Measurements from ENCODE around the gene ATR. TPM values are rescaled to one million over a fixed set of nuclear protein-coding genes. Genes with fewer than 3 reads are reported as not detected.
"Not testable (repeated sequence)": the region's sequence is repeated elsewhere in the genome, so short reads cannot be mapped to it uniquely, and the experiment has no call there.

Gene ATR
- total RNA-seq, 1 experiment from 2014 or later, result 24.7 TPM

DNA sequence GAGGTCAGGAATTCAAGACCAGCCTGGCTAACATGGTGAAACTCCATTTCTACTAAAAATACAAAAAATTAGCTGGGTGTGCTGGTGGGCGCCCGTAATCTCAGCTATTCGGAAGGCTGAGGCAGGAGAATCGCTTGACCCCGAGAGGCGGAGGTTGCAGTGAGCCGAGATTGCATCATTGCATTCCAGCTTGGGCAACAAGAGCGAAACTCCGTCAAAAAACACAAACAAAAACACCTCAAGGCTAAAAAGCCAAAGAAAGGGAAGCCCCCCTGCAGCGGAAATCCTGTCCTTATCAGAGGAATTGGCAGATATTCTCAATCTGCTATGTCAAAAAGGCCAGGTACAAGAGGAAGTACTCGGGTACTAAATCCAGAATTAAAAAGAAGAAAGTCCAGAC, 2.5 kb upstream of the ATR start:
- POLR2A ChIA-PET; H3K4me2 ChIP-seq (ENCODE audit: low read length); H3K36me3 ChIP-seq (ENCODE audit: control insufficient read depth in 1 of 2, insufficient read depth in 2 of 2, low read length in 2 of 2); H3K9me2 ChIP-seq (ENCODE audit: insufficient read depth); H3K9me3 ChIP-seq (ENCODE audit: control insufficient read depth in 1 of 2, insufficient read depth in 1 of 2, low read depth in 1 of 2, low read length in 2 of 2); H3K27me3 ChIP-seq (ENCODE audit: insufficient read depth, low read length); RAD21 ChIA-PET (ENCODE audit: low non-redundant PET in 1 of 2, low total read pairs in 2 of 2, uncharacterized antibody in 2 of 2, unreplicated experiment in 2 of 2); H3K4me3 ChIP-seq (replicated peaks in 1 of 2; ENCODE audit: low read depth in 1 of 2, low read length in 2 of 2); H3K27ac ChIP-seq (ENCODE audit: low read depth, low read length); ATAC-seq; intact Hi-C loops (cut with micrococcal nuclease); H2AFZ ChIP-seq (ENCODE audit: low read depth, low read length, poor library complexity, severe bottlenecking); CTCF ChIA-PET; BruUV-seq (replicated peaks); H4K20me1 ChIP-seq (ENCODE audit: insufficient read depth); H3K9ac ChIP-seq (ENCODE audit: low read length); DNase-seq (ENCODE audit: low read depth, low spot score): not testable (repeated sequence)
- Histone ChIP-seq H3K79me2 (ENCODE audit: insufficient read depth, low read length) (peaks cover 24% of the 10 kb centered on the region), H3K4me1 (ENCODE audit: control insufficient read depth in 1 of 2, insufficient read depth in 2 of 2, low read length in 2 of 2) (peaks cover 5 to 18% of the 10 kb centered on the region in 2 experiments; a peak in 3 of 4 replicates)

DNA sequence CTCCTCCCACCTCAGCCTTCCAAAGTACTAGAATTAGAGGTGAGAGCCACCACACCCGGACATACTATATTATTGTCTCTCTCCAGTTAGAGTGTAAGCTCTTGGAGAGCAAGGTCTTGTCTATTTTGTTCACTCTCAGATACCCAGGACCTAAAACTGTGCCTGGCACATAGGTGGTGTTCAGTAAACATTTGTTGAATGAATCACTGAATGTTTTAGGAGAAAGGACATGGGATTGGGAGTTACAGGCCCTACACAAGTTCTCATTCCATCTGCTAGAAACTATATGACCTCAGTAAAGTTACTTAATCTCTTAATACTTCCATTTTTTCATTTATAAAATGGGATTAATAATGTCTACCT, 1.5 kb upstream of the ATR start:
- Histone ChIP-seq H3K79me2 (ENCODE audit: insufficient read depth, low read length) (peaks cover 34% of the 10 kb centered on the region), H3K9ac (ENCODE audit: low read length) (no peak overlapping the region), H3K4me2 (ENCODE audit: low read length) (0 out of 2 replicates have a peak overlapping the region, but pooled peaks have one; percentile 78), H3K27ac (ENCODE audit: low read depth, low read length) (no peak overlapping the region), H3K36me3 (ENCODE audit: control insufficient read depth in 1 of 2, insufficient read depth in 2 of 2, low read length in 2 of 2) (peaks cover 0 to 6% of the 10 kb centered on the region in 2 experiments; a peak in 1 of 4 replicates), H3K4me3 (replicated peaks in 1 of 2; ENCODE audit: low read depth in 1 of 2, low read length in 2 of 2) (no peak overlapping the region), H3K4me1 (ENCODE audit: control insufficient read depth in 1 of 2, insufficient read depth in 2 of 2, low read length in 2 of 2) (peaks cover 5 to 18% of the 10 kb centered on the region in 2 experiments; a peak in 3 of 4 replicates), H3K9me2 (ENCODE audit: insufficient read depth) (no peaks in the 10 kb centered on the region), H3K9me3 (ENCODE audit: control insufficient read depth in 1 of 2, insufficient read depth in 1 of 2, low read depth in 1 of 2, low read length in 2 of 2) (no peaks in the 10 kb centered on the region), H3K27me3 (ENCODE audit: insufficient read depth, low read length) (no peaks in the 10 kb centered on the region), H2AFZ (ENCODE audit: low read depth, low read length, poor library complexity, severe bottlenecking) (no peak overlapping the region), H4K20me1 (ENCODE audit: insufficient read depth) (no peaks in the 10 kb centered on the region)
- RAD21 ChIA-PET (ENCODE audit: low non-redundant PET in 1 of 2, low total read pairs in 2 of 2, uncharacterized antibody in 2 of 2, unreplicated experiment in 2 of 2), result no interaction called here
- POLR2A ChIA-PET, result no interaction called here
- no TSS peak for BruUV-seq (replicated peaks)
- TF ChIP-seq SIN3A (IDR thresholded peaks at IDR 0.05; ENCODE audit: low read depth) (no peak), FOSL1 (IDR thresholded peaks at IDR 0.05; ENCODE audit: low read depth) (no peak), CBX3 (IDR thresholded peaks at IDR 0.05; ENCODE audit: low read depth) (no peak), ATF3 (IDR thresholded peaks at IDR 0.05) (no peak), TCF7L2 (IDR thresholded peaks at IDR 0.05; ENCODE audit: borderline replicate concordance, extremely low read depth, insufficient read depth, insufficient read length) (no peak), YY1 (IDR thresholded peaks at IDR 0.05; ENCODE audit: extremely low read depth, insufficient replicate concordance, low read depth, low read length) (no peak), EGR1 (IDR thresholded peaks at IDR 0.05; ENCODE audit: low read depth) (no peak), ELF1 (IDR thresholded peaks at IDR 0.05; ENCODE audit: borderline replicate concordance, low read depth) (no peak), SP1 (IDR thresholded peaks at IDR 0.05; ENCODE audit: low read depth) (no peak)
- TF ChIP-seq, protein P1, sequence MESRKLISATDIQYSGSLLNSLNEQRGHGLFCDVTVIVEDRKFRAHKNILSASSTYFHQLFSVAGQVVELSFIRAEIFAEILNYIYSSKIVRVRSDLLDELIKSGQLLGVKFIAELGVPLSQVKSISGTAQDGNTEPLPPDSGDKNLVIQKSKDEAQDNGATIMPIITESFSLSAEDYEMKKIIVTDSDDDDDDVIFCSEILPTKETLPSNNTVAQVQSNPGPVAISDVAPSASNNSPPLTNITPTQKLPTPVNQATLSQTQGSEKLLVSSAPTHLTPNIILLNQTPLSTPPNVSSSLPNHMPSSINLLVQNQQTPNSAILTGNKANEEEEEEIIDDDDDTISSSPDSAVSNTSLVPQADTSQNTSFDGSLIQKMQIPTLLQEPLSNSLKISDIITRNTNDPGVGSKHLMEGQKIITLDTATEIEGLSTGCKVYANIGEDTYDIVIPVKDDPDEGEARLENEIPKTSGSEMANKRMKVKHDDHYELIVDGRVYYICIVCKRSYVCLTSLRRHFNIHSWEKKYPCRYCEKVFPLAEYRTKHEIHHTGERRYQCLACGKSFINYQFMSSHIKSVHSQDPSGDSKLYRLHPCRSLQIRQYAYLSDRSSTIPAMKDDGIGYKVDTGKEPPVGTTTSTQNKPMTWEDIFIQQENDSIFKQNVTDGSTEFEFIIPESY (IDR thresholded peaks at IDR 0.05; ENCODE audit: extremely low read depth, insufficient replicate concordance, low read length), result no peak
- TF ChIP-seq, protein P2, sequence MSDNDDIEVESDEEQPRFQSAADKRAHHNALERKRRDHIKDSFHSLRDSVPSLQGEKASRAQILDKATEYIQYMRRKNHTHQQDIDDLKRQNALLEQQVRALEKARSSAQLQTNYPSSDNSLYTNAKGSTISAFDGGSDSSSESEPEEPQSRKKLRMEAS (IDR thresholded peaks at IDR 0.05), result no peak
- TF ChIP-seq, protein P3, sequence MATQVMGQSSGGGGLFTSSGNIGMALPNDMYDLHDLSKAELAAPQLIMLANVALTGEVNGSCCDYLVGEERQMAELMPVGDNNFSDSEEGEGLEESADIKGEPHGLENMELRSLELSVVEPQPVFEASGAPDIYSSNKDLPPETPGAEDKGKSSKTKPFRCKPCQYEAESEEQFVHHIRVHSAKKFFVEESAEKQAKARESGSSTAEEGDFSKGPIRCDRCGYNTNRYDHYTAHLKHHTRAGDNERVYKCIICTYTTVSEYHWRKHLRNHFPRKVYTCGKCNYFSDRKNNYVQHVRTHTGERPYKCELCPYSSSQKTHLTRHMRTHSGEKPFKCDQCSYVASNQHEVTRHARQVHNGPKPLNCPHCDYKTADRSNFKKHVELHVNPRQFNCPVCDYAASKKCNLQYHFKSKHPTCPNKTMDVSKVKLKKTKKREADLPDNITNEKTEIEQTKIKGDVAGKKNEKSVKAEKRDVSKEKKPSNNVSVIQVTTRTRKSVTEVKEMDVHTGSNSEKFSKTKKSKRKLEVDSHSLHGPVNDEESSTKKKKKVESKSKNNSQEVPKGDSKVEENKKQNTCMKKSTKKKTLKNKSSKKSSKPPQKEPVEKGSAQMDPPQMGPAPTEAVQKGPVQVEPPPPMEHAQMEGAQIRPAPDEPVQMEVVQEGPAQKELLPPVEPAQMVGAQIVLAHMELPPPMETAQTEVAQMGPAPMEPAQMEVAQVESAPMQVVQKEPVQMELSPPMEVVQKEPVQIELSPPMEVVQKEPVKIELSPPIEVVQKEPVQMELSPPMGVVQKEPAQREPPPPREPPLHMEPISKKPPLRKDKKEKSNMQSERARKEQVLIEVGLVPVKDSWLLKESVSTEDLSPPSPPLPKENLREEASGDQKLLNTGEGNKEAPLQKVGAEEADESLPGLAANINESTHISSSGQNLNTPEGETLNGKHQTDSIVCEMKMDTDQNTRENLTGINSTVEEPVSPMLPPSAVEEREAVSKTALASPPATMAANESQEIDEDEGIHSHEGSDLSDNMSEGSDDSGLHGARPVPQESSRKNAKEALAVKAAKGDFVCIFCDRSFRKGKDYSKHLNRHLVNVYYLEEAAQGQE (IDR thresholded peaks at IDR 0.05; ENCODE audit: low read depth), result no peak
- intact Hi-C loops (cut with micrococcal nuclease), result no loop called here
- CTCF ChIA-PET, result no interaction called here
- ATAC-seq (no peak), DNase-seq (ENCODE audit: low read depth, low spot score) (no peak)

All from HCT116 (cell line).